Activated T-cell treated with anti-CD3 and anti-CD28 coated beads for 24 hours (primary cell): ENCODE data around the gene MMP17.

Experiments used
- DNase-seq: peaks from one replicate; pipeline ENCODE4 v3.0.0-alpha.2; 2020; ENCODE audit warnings: low read depth

The MMP17 gene

GRCh38 chr12:131827961-131828534 is at the start of gene MMP17:
TSS of gene MMP17 (plus strand) at chr12:131828393. CDS start at chr12:131828495, 102 bp downstream.
- DNase-seq = no peak

DNA sequence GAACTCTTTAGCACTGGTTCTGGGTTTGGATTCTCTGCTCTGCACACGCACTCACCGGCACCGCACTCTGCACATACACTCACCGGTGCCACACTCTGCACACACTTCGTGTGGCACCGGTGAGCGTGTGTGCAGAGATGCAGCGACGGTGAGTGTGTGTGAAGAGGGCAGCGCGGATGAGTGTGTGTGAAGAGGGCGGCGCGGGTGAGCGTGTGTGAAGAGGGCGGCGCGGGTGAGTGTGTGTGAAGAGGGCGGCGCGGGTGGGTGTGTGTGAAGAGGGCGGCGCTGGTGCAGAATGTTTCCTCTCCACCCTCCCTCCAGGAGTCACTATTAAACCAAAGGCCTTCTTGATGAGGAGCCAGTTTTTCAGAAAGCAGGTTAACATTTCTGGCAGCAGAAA is 49.2 kb upstream of the MMP17 start:
- no peak for DNase-seq

DNA sequence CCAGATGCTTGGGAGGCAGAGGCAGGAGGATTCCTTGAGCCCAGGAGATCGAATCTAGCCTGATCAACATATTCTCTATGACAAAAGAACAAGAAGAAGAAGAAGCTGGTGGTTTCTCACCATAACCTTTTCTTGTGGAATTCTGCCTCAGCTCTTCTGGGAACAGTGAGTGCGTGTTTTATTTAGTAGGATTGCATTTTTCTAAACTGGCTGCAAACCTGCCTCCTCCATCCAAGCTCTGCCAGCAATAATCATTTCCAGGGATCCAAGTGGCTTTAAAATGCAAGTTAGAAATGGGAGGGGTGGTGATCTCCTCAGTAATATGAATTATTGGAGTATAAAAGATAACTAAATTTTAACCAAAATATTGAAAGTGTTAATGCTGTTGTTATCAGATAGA is 46.1 kb upstream of the MMP17 start:
- DNase-seq = no peak

DNA sequence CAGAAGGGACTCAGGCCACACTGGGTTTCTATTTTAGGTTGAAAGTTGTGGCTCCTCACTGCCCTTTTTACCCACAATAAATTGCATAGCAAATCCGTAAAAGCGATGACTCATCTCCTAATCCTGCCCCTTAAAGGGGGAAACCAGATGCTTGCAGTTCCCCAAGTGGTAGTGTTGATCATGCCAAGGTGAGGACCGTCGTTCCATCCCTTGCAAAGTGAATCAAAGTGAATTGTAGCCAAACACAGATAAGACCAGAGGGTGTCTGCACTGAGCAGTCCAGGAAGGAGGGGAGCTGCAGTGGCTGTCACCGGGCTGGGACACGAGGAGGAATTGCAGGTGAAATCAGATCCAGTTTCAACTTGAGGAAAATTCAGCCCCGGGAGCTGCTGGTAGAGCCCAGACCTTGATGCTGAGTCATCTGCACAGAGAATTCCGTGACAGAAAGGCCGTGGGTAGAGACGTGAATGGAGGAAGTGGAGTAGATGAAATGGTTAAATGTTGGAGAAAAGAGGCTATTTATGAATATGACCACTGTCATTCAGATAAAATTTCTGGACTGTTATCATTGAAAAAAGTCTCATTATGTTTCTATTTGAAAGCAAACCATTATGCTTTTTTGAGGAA is 44.2 kb upstream of the MMP17 start:
- DNase-seq = no peak

GRCh38 chr12:131784909-131785762 is 43.1 kb upstream of the MMP17 start:
- no peak for DNase-seq

GRCh38 chr12:131785763-131786330 is 42.3 kb upstream of the MMP17 start:
- no peak for DNase-seq

- no peak for DNase-seq
These were observed 41.9 kb upstream of the MMP17 start for GRCh38 chr12:131786331-131786730.

- no peak for DNase-seq
These were observed 41.0 kb upstream of the MMP17 start for GRCh38 chr12:131787143-131787660.

GRCh38 chr12:131788070-131788469 is 40.1 kb upstream of the MMP17 start:
- DNase-seq = no peak

DNA sequence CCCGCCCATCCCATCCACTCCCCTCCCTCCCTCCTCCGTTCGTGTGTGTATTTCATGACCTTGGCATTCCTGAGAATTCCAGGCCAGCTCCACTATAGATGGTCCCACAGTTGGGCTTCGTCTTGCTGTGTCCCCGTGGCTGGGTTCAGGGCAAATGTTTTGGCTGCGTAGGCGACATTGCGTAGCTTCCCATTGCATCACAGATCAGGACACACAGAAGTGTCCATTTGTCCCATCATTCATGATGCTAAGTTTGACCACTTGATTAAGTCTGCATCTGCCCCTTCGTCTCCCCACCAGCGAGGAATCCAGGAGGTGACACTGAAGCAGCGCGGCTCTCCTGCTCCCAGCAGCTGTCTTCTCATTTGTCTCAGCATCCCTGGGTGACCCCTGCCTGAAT is 38.6 kb upstream of the MMP17 start:
- no peak for DNase-seq

- no peak for DNase-seq
These were observed 34.8 kb upstream of the MMP17 start for GRCh38 chr12:131793243-131794022.

DNA sequence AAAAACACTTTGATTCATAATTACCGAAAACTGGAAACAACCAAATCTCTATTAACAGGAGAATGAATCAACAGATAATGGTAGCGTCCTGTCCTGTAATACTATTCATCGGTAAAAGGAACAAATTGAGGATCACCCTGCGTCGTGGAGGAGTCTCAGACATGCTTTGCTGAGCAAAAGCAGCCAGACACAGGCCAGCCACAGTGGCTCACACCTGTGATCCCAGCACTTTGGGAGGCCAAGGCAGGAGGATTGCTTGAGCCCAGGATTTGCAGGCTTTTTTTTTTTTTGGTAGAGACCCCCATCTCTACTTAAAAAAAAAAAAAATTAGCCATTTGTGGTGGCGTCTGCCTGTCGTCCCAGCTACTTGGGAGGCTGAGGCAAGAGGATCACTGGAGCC is 34.1 kb upstream of the MMP17 start:
- DNase-seq = no peak

DNA sequence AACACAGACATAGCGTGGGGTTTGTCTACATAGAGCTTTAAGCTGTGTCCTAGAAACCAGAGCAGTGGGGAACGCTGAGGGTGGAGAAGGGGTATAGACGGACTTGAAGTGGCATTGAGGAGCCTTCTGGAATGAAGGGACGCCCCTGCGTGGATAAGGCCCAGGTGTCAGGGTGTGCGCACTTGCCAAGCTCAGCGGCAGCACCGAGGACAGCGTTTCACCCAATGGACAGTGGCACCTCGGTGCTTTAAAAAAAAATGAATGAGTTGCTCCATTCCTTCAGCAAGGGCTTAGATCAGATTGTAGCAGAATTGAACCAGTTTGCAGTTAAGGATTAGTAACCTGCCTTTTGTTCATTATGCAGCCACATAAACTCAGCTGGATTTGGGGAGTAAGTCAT is 33.6 kb upstream of the MMP17 start:
- no peak for DNase-seq

DNA sequence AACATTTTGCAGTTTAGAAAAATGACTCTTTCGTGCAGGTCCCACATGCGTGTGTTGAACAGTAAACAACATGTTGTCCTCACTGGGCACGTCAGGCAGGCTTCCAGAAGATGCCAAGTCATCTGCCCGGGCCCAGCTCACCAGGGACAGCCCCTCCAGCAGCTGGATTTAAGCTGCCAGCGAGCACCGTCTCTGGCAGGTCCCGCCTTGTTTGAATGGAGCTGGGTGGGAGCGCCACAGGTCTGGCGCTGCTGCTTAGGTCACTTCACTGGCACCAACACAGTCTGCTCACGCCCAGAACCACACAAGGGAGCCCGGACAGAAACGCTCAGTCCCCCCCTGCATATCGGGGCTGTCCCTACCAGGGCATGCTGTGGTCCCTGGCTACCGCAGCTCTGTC is 33.1 kb upstream of the MMP17 start:
- no peak for DNase-seq

GRCh38 chr12:131795690-131796410 is 32.3 kb upstream of the MMP17 start:
- no peak for DNase-seq

DNA sequence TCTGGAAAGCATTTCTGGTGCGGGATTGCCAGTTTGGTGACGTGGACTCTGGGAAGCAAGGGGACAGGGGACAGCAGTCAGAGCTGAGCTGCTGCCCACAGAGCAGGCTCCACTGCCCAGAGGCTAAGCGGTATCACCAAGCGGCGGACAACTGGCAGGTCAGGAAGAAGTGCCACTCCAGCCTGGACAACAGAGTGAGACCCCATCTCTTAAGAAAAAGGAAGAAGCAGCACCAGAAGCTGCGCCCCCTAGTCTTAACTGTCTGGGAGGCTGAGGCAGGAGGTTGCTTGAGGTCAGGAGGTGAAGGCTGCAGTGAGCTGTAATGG is 31.8 kb upstream of the MMP17 start:
- no peak for DNase-seq

- no peak for DNase-seq
These were observed 31.2 kb upstream of the MMP17 start for GRCh38 chr12:131796754-131797587.

- DNase-seq = no peak
These were observed 30.6 kb upstream of the MMP17 start for GRCh38 chr12:131797588-131797934.

DNA sequence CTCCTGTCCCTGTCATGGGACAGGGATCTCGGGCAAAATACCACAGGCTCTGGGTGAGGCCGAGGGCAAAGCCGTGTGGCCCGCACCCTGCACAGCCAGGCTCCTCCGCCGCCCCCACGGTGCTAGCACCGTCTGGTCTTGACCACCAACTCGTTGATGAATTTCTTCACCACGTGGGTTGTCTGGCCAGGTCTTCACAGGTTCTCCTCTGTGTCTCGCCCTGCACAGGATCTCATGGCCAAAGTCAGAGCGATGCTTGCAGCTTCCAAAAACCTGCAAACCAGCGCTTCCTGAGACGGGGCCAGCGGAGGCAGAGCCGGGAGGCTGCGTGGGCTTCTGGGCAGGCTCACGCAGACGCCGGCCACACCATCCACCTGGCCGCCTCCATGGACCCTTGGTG is 29.0 kb upstream of the MMP17 start:
- DNase-seq = no peak

- DNase-seq = no peak
These were observed 28.2 kb upstream of the MMP17 start for GRCh38 chr12:131799828-131800593.
